WI38 (cell line): ENCODE data around the gene KCNH3.

Experiments
- H3K4me3 ChIP-seq: 2 replicates; pipeline ENCODE4 v1.5.1; 2011; ENCODE audit warnings: low read depth, mild to moderate bottlenecking, control low read depth, low read length
- CTCF ChIP-seq: IDR thresholded peaks from 2 replicates; pipeline ENCODE4 v1.5.1; 2012; ENCODE audit warnings: low read depth, mild to moderate bottlenecking, control low read depth, low read length

The KCNH3 gene

GRCh38 chr12:49558526-49558925 lies 19.7 kb downstream of the KCNH3 start:
- no peak overlapping the region for H3K4me3 ChIP-seq
- no peak for TF ChIP-seq CTCF

GRCh38 chr12:49559011-49559675 lies 20.3 kb downstream of the KCNH3 start:
- no peak for TF ChIP-seq CTCF
- H3K4me3 ChIP-seq = no peak overlapping the region

GRCh38 chr12:49560695-49561094 lies 21.9 kb downstream of the KCNH3 start:
- TF ChIP-seq CTCF = no peak
- H3K4me3 ChIP-seq = no peak overlapping the region

- no peak for TF ChIP-seq CTCF
- H3K4me3 ChIP-seq = no peak overlapping the region
Observed at GRCh38 chr12:49562233-49562632, 23.4 kb downstream of the KCNH3 start.

GRCh38 chr12:49562831-49563230 lies 24.0 kb downstream of the KCNH3 start:
- H3K4me3 ChIP-seq = no peak overlapping the region
- TF ChIP-seq CTCF = no peak

DNA sequence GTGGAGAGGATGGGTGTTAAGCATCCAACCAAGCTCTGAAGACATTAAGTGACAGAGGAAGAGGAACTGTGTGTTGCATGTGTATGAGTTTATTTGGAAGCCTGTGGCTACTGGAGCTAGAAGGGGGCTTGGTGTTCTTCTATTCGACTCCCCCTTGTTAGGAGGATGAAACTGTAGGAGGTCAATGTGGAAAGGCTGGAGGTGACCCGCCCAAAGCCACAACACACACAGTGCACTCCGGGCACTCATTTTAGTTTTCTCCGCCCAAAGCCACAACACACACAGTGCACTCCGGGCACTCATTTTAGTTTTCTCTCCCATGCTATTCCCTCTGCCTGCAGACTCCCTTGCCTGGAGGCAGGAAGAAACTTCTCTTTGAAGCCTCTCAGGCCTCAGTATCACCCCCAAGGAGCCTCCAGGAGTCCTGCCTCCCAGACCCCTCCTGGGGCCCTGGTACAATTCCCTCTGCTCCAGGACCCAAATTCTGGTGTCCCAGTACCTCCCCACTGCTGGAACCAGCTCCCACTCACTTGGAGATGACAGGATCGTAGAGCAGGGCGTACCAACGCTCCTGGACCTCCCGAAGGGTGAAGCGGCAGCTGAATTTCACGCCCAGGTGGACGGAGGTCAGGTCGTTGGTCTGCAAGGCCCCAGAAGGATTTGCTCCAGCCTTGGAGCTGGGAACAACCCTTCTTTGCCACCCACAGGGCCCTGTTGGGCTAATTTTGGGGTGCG lies 25.3 kb downstream of the KCNH3 start:
- no peak for TF ChIP-seq CTCF
- H3K4me3 ChIP-seq = no peak overlapping the region

DNA sequence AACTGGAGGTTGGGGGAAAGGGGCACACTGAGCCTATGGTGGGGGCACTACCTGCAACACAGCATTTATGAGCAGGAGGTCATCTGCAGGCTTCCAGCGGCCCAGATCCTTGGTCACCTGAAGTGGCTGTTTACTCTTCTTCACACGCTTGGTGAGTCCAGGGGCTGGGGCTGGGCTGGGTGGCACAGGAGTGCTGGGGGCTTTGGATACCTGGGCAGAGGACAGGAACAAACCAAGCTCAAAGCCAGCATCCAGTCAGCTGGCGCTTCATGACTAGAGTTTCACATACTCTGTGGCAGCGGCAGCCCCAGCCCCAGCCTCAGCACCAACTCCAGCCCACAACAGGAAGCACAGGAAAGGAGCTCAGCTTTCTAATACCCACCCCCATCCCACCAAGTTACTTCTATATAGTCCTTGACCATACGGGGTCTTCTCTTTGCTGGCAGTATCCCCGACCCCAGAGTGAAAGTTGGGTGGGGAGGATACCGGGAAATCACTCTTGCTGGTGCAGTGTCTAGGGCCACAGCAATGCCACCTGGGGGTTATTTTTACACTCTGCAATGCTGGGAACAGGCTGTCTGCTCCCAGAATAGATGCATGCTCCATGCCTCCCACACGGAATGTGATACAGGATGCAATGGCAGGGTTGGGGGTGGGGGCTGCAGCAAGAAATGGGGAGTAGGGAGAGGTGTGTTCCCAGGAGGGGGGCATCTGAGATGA lies 26.0 kb downstream of the KCNH3 start:
- TF ChIP-seq CTCF = no peak
- H3K4me3 ChIP-seq = no peak overlapping the region
